Subcutaneous abdominal adipose tissue (tissue), 5 donors: ENCODE results near the gene ZNF580.

Source experiments
- H3K27ac ChIP-seq: one replicate; pipeline ENCODE4 v1.7.0; 2013; ENCODE audit warnings: low read depth, mild to moderate bottlenecking, inconsistent platforms, low read length, moderate library complexity
- H3K27me3 ChIP-seq, 5 donors: one replicate each; pipeline ENCODE4 v1.7.0; 2013; ENCODE audit warnings: low read length in 5 of 5, inconsistent platforms in 1 of 5; ENCODE audit not compliant: control insufficient read depth in 5 of 5, insufficient read depth in 4 of 5
- H3K36me3 ChIP-seq, 5 donors: one replicate each; pipeline ENCODE4 v1.7.0; 2013; ENCODE audit warnings: low read length in 5 of 5; ENCODE audit not compliant: control insufficient read depth in 5 of 5, insufficient read depth in 5 of 5
- H3K4me1 ChIP-seq, 5 donors: one replicate each; pipeline ENCODE4 v1.7.0; 2013; ENCODE audit warnings: low read length in 5 of 5, mild to moderate bottlenecking in 3 of 5, moderate library complexity in 1 of 5; ENCODE audit not compliant: control insufficient read depth in 5 of 5, insufficient read depth in 5 of 5
- H3K4me3 ChIP-seq, 5 donors: one replicate each; pipeline ENCODE4 v1.7.0; 2013; ENCODE audit warnings: low read length in 5 of 5, low read depth in 1 of 5
- H3K9ac ChIP-seq, 5 donors: one replicate each; pipeline ENCODE4 v1.7.0; 2013; ENCODE audit warnings: low read length in 5 of 5, mild to moderate bottlenecking in 4 of 5, moderate library complexity in 3 of 5
- H3K9me3 ChIP-seq, 5 donors: one replicate each; pipeline ENCODE4 v1.7.0; 2013; ENCODE audit warnings: low read length in 5 of 5; ENCODE audit not compliant: control insufficient read depth in 5 of 5
- donor health status: healthy.
- donor health status: healthy.
- donor health status: healthy.
- donor health status: healthy.
- donor health status: healthy.

The ZNF580 gene

GRCh38 chr19:55656988-55657747 lies 16.4 kb downstream of the ZNF580 start:
- H3K27me3 ChIP-seq: no peaks in the 10 kb centered on the region
- peaks cover 0 to 39% (median 31%) of the 10 kb centered on the region in 5 donors for H3K36me3 ChIP-seq
- no peak overlapping the region for H3K27ac ChIP-seq
- no peaks in the 10 kb centered on the region for H3K9me3 ChIP-seq
- H3K9ac ChIP-seq: peak overlapping the region; percentile 49 to 98 (median 84)
- H3K4me3 ChIP-seq: peak overlapping the region; percentile 17 to 95 (median 82)
- H3K4me1 ChIP-seq: peaks cover 23 to 56% (median 43%) of the 10 kb centered on the region in 5 donors

- Histone ChIP-seq H3K4me3 (no peak overlapping the region), H3K36me3 (peaks cover 0 to 52% (median 47%) of the 10 kb centered on the region in 5 donors), H3K27ac (no peak overlapping the region), H3K9ac (peak overlapping the region; percentile 2 to 62 (median 7)), H3K9me3 (no peaks in the 10 kb centered on the region), H3K27me3 (no peaks in the 10 kb centered on the region), H3K4me1 (peaks cover 20 to 50% (median 43%) of the 10 kb centered on the region in 5 donors)
Observed at GRCh38 chr19:55658846-55659459, 18.2 kb downstream of the ZNF580 start.

GRCh38 chr19:55659822-55660221 lies 19.0 kb downstream of the ZNF580 start:
- Histone ChIP-seq H3K27ac (no peak overlapping the region), H3K9me3 (no peaks in the 10 kb centered on the region), H3K27me3 (no peaks in the 10 kb centered on the region), H3K36me3 (peaks cover 0 to 61% (median 56%) of the 10 kb centered on the region in 5 donors), H3K4me3 (no peak overlapping the region), H3K4me1 (peaks cover 18 to 50% (median 43%) of the 10 kb centered on the region in 5 donors), H3K9ac (peak overlapping the region in 2 of 5 donors; percentile 16)

- H3K9me3 ChIP-seq: no peaks in the 10 kb centered on the region
- H3K9ac ChIP-seq: no peak overlapping the region
- no peak overlapping the region for H3K4me3 ChIP-seq
- H3K27ac ChIP-seq: no peak overlapping the region
- peaks cover 18 to 48% (median 42%) of the 10 kb centered on the region in 5 donors for H3K4me1 ChIP-seq
- peaks cover 0 to 66% (median 60%) of the 10 kb centered on the region in 5 donors for H3K36me3 ChIP-seq
- H3K27me3 ChIP-seq: no peaks in the 10 kb centered on the region
Observed at GRCh38 chr19:55660404-55660803, 19.6 kb downstream of the ZNF580 start.

GRCh38 chr19:55660991-55661390 lies 20.2 kb downstream of the ZNF580 start:
- Histone ChIP-seq H3K36me3 (peaks cover 0 to 71% (median 63%) of the 10 kb centered on the region in 5 donors), H3K27ac (no peak overlapping the region), H3K4me1 (peaks cover 18 to 42% (median 37%) of the 10 kb centered on the region in 5 donors), H3K9ac (no peak overlapping the region), H3K27me3 (no peaks in the 10 kb centered on the region), H3K9me3 (no peaks in the 10 kb centered on the region), H3K4me3 (no peak overlapping the region)

GRCh38 chr19:55661826-55662225 lies 21.0 kb downstream of the ZNF580 start:
- Histone ChIP-seq H3K9ac (no peak overlapping the region), H3K36me3 (peaks cover 0 to 80% (median 72%) of the 10 kb centered on the region in 5 donors), H3K27me3 (no peaks in the 10 kb centered on the region), H3K4me3 (no peak overlapping the region), H3K4me1 (peaks cover 13 to 33% (median 28%) of the 10 kb centered on the region in 5 donors), H3K27ac (no peak overlapping the region), H3K9me3 (no peaks in the 10 kb centered on the region)

GRCh38 chr19:55663846-55664536 lies 23.2 kb downstream of the ZNF580 start:
- Histone ChIP-seq H3K27me3 (no peaks in the 10 kb centered on the region), H3K9ac (no peak overlapping the region), H3K4me1 (peaks cover 0 to 12% (median 7%) of the 10 kb centered on the region in 5 donors), H3K36me3 (peaks cover 0 to 96% (median 87%) of the 10 kb centered on the region in 5 donors), H3K9me3 (no peaks in the 10 kb centered on the region), H3K4me3 (no peak overlapping the region), H3K27ac (no peak overlapping the region)

GRCh38 chr19:55666343-55667005 lies 25.7 kb downstream of the ZNF580 start:
- no peak overlapping the region for H3K9ac ChIP-seq
- peaks cover 0 to 96% (median 88%) of the 10 kb centered on the region in 5 donors for H3K36me3 ChIP-seq
- no peaks in the 10 kb centered on the region for H3K27me3 ChIP-seq
- H3K4me3 ChIP-seq: no peak overlapping the region
- peaks cover 0 to 3% (median 0%) of the 10 kb centered on the region in 5 donors for H3K4me1 ChIP-seq
- no peak overlapping the region for H3K27ac ChIP-seq
- H3K9me3 ChIP-seq: no peaks in the 10 kb centered on the region

- Histone ChIP-seq H3K27ac (no peak overlapping the region), H3K4me3 (no peak overlapping the region), H3K36me3 (peaks cover 0 to 92% (median 83%) of the 10 kb centered on the region in 5 donors), H3K4me1 (peaks cover 0 to 3% (median 0%) of the 10 kb centered on the region in 5 donors), H3K27me3 (no peaks in the 10 kb centered on the region), H3K9me3 (no peaks in the 10 kb centered on the region), H3K9ac (no peak overlapping the region)
Observed at GRCh38 chr19:55667006-55667381, 26.2 kb downstream of the ZNF580 start.
